Memory B cell (primary cell): ENCODE data around the gene CILP2.

Source experiments
- ATAC-seq: fragments of 150-1000 bp; cut with Tn5 transposase; 2 replicates; pipeline ENCODE4 v1.10.0; 2021; ENCODE audit warnings: low read depth, mild to moderate bottlenecking, moderate library complexity
- DNase-seq, 2 donors: peaks; one replicate each; pipeline ENCODE4 v3.0.0; 2022; ENCODE audit warnings: low spot score in 2 of 2
- H3K27ac Mint-ChIP-seq: one replicate; pipeline ENCODE4 v1.8.0; 2022; ENCODE audit warnings: mild to moderate bottlenecking, moderate library complexity, mixed read lengths
- H3K27me3 Mint-ChIP-seq: one replicate; pipeline ENCODE4 v1.8.0; 2022; ENCODE audit warnings: mixed read lengths
- H3K36me3 Mint-ChIP-seq: one replicate; pipeline ENCODE4 v1.8.0; 2022; ENCODE audit warnings: mild to moderate bottlenecking, mixed read lengths
- H3K4me1 Mint-ChIP-seq: one replicate; pipeline ENCODE4 v1.8.0; 2022; ENCODE audit warnings: mixed read lengths
- H3K4me3 Mint-ChIP-seq: one replicate; pipeline ENCODE4 v1.8.0; 2022; ENCODE audit warnings: mild to moderate bottlenecking, moderate library complexity, mixed read lengths
- H3K9me3 Mint-ChIP-seq: one replicate; pipeline ENCODE4 v1.8.0; 2022; ENCODE audit warnings: mixed read lengths

Gene CILP2

DNA sequence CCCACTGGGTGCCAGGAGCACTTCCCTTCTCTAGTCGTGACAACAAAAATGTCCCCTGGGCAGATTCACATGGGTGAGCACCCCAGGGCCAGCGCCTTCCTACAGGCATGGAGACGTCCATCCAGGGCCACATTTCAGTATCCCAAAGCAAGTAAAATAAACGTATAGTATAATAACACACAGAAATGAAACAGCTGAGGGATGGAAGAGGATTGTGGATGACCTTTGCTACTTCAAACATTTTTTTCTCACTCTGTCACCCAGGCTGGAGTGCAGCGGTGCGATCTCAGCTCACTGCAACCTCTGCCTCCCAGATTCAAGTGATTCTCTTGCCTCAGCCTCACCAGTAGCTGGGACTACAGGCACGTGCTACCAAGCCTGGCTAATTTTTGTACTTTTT is 28.2 kb downstream of the CILP2 start:
- Mint-ChIP-seq H3K9me3 (no peaks in the 10 kb centered on the region), H3K27me3 (no peaks in the 10 kb centered on the region), H3K27ac (no peak overlapping the region), H3K36me3 (peaks cover 14% of the 10 kb centered on the region), H3K4me3 (no peak overlapping the region), H3K4me1 (no peaks in the 10 kb centered on the region)
- DNase-seq: no peak
- ATAC-seq: no peak

DNA sequence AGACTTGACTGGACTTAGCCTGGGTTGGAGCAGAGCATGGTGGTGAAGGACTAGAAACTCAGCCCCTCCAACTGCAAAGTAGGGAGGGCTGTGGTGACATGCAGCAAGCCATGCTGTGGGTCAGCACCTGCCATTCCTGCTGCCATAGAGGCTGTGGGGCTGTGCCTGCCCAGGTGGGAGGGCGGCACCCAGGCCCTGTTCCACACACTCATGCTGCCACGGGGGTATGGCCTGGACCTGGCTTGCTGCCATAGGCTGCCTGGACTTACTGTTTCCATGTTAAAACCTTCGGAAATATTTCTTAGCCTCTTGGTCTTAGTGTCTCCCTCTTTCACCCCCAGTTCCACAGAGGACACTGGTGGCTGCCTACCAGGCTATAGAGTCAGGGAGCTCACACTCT is 29.3 kb downstream of the CILP2 start:
- H3K4me3 Mint-ChIP-seq: no peak overlapping the region
- no peaks in the 10 kb centered on the region for H3K4me1 Mint-ChIP-seq
- H3K9me3 Mint-ChIP-seq: no peaks in the 10 kb centered on the region
- DNase-seq (no peak), ATAC-seq (no peak)
- H3K36me3 Mint-ChIP-seq: peaks cover 13% of the 10 kb centered on the region
- no peak overlapping the region for H3K27ac Mint-ChIP-seq
- no peaks in the 10 kb centered on the region for H3K27me3 Mint-ChIP-seq

DNA sequence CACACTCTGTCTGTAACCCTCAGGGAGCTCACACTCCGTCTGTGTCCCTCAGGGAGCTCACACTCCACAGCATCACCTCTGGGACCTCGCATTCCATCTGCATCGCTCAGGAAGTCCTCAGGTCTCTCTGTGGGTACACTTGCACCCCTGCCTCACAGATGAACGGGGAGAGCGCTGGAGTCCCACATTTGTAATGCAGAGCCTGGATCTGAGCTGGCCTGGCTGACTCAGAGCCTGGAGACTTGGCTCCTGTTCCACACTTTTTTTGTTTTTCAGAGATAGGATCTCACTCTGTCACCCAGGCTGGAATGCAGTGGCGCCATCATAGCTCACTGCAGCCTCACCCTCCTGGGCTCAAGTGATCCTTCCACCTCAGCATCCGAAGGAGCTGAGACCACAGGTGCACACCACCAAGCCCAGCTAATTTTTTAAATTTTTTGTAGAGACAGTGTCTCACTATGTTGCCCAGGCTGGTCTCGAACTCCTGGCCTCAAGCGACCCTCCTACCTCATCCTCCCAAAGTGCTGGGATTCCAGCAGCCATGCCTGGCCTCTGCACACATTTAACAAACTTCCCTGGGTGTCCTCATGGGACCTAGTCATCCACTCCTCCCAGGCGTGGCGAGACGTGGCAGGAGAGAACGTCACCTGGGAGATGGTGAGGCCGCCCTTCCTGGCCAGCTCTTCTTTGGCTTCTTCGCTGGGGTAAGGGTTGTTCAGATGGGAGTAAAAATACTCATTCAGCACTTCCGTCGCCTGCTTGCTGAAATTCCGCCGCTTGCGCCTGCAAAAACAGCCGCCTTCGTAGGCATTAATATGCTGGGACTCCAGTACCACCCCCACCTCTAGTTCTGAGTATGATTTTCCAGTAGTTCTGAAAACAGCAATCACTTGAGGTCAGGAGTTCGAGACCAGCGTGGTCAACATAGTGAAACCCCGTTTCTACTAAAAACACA is 31.0 kb downstream of the CILP2 start:
- H3K27ac Mint-ChIP-seq: no peak overlapping the region
- H3K4me3 Mint-ChIP-seq: no peak overlapping the region
- H3K36me3 Mint-ChIP-seq: peaks cover 12% of the 10 kb centered on the region
- no peaks in the 10 kb centered on the region for H3K27me3 Mint-ChIP-seq
- no peak for ATAC-seq
- DNase-seq: no peak
- no peaks in the 10 kb centered on the region for H3K4me1 Mint-ChIP-seq
- no peaks in the 10 kb centered on the region for H3K9me3 Mint-ChIP-seq

DNA sequence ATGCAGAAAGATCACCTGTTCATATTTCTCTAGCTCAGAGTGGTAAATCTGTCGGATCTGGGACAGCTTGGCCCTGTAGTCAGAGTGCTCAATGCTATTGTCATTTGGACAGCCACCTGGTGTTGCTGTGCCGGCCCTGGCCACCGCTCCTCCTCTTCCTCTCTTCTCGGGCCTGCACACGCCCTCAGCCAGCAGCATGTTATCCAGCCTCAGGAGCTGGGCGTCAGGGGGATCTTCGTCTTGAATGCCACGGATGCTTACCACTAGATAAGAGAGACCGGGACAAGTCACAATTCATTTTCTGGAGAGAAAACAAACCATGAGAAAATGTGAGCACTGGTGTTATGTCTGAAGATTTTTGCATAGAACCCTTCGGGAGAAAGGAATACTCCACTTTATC is 32.5 kb downstream of the CILP2 start:
- H3K4me3 Mint-ChIP-seq: no peak overlapping the region
- H3K27ac Mint-ChIP-seq: no peak overlapping the region
- no peak for DNase-seq
- peaks cover 2% of the 10 kb centered on the region for H3K4me1 Mint-ChIP-seq
- H3K36me3 Mint-ChIP-seq: peaks cover 12% of the 10 kb centered on the region
- no peaks in the 10 kb centered on the region for H3K27me3 Mint-ChIP-seq
- no peaks in the 10 kb centered on the region for H3K9me3 Mint-ChIP-seq
- no peak for ATAC-seq

DNA sequence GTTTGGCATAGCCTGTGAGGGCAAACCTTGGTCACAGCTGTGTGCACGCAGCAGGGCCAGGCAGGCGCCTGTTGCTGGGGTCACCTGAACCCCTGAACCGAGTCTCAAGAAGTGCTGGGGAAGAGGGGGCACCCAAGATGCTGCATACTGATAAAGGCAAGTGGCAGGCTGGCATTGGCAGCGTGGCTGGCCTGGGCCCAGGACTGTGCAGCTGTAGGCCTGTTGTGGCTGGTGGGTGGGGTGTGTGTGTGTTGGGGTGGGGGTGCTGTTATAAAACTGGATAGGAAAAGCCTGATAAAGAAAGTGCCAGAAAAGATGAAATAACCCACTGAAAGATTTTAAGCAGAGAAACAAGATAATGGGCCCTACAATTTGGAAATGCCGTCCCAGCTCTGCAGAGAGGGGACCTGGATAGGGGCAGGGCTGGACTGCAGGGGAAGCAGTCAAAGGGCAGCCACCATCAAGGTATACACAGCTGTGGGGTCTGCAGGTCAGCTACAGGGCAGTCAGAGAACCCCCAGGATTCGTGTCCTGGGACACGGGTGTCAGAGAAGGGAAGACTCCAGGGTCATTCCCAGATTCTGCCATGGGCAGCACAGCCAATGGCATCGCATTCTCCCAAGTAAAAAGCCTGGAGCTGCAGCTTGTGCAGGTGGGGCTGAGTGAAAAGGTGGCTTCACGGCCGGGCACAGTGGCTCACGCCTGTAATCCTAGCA is 33.2 kb downstream of the CILP2 start:
- Mint-ChIP-seq H3K4me1 (peaks cover 3% of the 10 kb centered on the region), H3K27me3 (no peaks in the 10 kb centered on the region), H3K27ac (no peak overlapping the region), H3K36me3 (peaks cover 12% of the 10 kb centered on the region), H3K4me3 (no peak overlapping the region), H3K9me3 (no peaks in the 10 kb centered on the region)
- ATAC-seq (no peak), DNase-seq (no peak)

DNA sequence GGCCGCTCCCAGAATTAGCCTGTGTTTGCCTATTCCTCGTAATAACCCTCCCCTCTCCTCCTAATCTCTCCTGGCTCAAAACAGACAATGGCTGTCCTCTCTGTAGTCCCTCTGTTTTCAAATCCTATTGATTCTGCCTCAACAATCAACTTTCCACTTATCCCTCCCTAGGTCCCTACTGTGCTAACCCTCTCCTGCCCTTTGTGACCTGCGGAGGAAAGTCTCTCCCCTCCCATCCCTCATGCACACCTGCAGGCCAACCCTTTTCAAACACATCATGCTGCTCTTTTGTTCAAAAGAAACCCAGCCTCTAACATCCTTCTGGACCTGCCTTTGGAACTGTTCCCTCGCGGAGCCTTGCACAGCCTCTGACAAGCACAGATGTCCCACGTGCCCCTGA is 37.3 kb downstream of the CILP2 start:
- no peak for ATAC-seq
- Mint-ChIP-seq H3K27me3 (no peaks in the 10 kb centered on the region), H3K4me3 (no peak overlapping the region), H3K27ac (no peak overlapping the region), H3K9me3 (no peaks in the 10 kb centered on the region), H3K4me1 (peaks cover 3% of the 10 kb centered on the region), H3K36me3 (peaks cover 3% of the 10 kb centered on the region)
- DNase-seq: no peak

DNA sequence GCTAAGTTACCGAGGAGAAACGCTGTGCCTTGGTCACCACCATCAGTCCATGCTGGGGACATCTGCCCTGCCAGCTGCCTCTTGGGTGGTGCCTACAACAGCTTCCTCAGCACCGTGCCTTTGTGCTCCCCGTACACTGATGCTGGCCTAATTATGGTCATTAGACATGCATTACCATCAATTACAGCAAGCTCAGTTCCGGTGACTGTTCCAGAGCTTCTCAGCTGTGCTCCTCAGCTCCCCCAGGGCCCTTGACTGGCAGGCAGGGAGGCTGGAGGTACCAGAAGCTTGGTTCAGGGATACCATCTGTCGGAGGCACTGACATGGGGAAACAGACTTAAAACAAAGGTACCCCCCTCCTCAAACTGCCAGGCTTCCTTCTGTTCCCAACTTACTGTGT is 40.2 kb downstream of the CILP2 start:
- DNase-seq (no peak), ATAC-seq (no peak)
- H3K4me1 Mint-ChIP-seq: peaks cover 3% of the 10 kb centered on the region
- H3K27ac Mint-ChIP-seq: no peak overlapping the region
- H3K36me3 Mint-ChIP-seq: no peaks in the 10 kb centered on the region
- H3K9me3 Mint-ChIP-seq: no peaks in the 10 kb centered on the region
- no peak overlapping the region for H3K4me3 Mint-ChIP-seq
- H3K27me3 Mint-ChIP-seq: no peaks in the 10 kb centered on the region

DNA sequence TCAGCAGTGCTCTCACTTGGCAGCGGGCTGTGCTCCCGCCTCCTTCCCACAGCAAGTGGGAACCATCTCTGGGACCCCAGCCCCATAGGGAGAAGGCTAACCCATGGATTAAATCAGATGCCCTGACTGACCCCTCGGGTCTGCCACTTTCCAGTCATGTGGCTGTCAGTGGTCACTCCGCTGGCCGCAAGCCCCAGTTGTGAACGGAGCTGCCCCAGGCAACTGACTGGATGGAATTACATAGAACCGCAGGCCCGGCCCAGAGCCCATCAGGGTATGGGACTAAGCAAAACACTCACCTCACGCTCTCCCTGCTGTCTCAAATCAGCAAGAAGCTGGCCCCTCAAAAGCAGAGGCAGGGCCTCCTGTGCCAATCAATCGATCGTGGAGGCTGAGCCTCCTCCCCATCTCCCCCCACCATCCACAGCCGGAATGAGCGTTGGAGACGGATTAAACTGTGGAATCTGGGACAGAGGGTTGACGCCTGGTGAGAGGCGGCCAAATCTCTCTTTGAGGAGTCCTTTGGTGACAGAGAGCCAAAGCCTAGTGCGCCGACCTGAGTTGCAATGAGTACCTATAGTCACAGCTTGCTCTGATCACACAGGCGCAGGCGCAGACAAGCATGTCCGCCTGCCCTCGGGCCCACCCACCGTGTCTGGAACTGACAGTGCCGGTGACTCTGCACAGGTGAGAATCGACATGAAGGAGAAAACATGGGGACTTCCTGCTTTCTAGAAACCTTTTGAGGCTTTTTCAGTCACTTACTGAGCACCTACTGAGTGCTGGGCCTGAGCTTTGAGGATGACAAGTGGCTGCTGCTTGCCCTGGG is 41.7 kb downstream of the CILP2 start:
- H3K36me3 Mint-ChIP-seq: no peaks in the 10 kb centered on the region
- no peak overlapping the region for H3K27ac Mint-ChIP-seq
- H3K4me3 Mint-ChIP-seq: no peak overlapping the region
- H3K4me1 Mint-ChIP-seq: peaks cover 3% of the 10 kb centered on the region
- no peak for DNase-seq
- no peak for ATAC-seq
- no peaks in the 10 kb centered on the region for H3K9me3 Mint-ChIP-seq
- H3K27me3 Mint-ChIP-seq: no peaks in the 10 kb centered on the region

DNA sequence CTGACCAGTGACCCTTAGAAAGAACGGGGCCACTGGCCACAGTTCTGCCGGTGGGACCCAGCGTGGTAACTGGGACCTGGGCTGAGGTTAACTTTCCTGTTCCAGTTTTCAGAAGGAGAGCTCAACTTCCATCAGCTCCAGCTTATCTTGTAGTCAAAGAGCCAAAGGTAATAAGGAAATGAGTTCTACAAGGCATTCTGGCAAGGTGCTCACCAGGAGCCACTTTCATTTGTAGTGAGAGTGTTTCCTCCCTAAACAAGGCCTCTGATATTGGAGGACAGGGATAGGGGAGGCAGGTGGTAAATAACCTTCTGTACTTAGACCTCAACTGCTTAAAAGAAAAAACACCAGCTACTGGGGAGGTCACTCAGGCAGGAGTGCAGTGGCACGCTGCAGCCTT is 42.4 kb downstream of the CILP2 start:
- Mint-ChIP-seq H3K27me3 (no peaks in the 10 kb centered on the region), H3K4me1 (peaks cover 2% of the 10 kb centered on the region), H3K27ac (no peak overlapping the region), H3K36me3 (no peaks in the 10 kb centered on the region), H3K4me3 (no peak overlapping the region), H3K9me3 (no peaks in the 10 kb centered on the region)
- DNase-seq (no peak), ATAC-seq (no peak)

DNA sequence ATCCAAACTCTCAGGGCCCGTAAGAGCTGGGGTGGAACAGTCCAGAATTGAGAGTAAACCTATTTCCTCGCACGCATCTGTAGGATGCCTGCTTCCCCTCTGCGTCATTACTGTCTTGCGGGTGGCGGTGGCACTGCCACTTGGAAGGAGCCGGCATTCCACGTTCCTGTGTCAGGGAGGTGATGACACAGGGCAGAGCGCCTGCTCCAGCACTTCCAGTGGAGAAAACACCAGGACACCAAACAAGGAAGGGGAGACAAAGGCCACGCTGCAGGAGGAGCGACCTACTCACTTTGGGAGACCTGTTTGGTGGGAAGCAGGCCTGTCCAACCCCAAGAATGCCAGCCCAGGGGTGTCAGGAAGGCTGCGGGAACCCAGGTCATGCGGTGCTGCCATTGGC is 43.3 kb downstream of the CILP2 start:
- Mint-ChIP-seq H3K9me3 (no peaks in the 10 kb centered on the region), H3K36me3 (peaks cover 2% of the 10 kb centered on the region), H3K27me3 (no peaks in the 10 kb centered on the region), H3K27ac (no peak overlapping the region), H3K4me1 (no peaks in the 10 kb centered on the region), H3K4me3 (no peak overlapping the region)
- ATAC-seq: no peak
- DNase-seq: no peak

DNA sequence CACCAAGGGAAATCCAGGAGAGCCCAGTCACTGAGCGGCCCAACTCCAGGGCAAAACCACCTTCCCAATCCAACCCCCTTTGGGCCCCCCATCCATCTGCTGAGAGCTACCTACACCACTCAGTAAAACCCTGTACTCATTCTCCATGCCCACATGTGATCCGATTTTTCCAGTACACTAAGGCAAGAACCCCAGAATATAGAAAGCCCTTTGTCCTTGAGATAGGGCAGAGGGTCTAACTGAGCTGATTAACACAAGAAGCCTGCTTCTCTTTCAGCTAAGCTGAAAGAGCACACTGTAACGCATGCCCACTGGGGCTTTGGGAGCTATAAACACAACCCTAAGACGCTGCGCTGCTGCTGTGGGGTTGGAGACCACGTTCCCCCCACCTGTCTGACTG is 44.4 kb downstream of the CILP2 start:
- H3K27me3 Mint-ChIP-seq: no peaks in the 10 kb centered on the region
- ATAC-seq (no peak), DNase-seq (no peak)
- peaks cover 2% of the 10 kb centered on the region for H3K36me3 Mint-ChIP-seq
- no peaks in the 10 kb centered on the region for H3K4me1 Mint-ChIP-seq
- no peak overlapping the region for H3K4me3 Mint-ChIP-seq
- no peak overlapping the region for H3K27ac Mint-ChIP-seq
- H3K9me3 Mint-ChIP-seq: no peaks in the 10 kb centered on the region

DNA sequence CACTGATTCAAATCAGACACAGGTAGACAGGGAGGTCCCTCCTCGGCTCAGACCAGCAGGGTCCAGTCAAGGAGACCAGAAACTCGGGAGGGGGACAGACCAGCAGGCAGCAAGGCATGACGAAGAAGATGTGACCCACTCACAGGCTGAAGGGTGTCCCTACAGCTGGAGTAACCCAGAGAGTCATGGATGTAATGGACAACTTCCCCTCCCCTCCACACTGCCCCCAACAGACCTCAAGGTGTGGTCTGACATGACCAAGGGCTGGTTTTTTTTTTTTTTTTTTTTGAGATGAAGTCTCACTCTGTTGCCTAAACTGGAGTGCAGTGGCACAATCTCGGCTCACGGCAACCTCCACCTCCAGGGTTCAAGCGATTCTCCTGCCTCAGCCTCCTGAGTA is 46.3 kb downstream of the CILP2 start:
- no peaks in the 10 kb centered on the region for H3K27me3 Mint-ChIP-seq
- no peaks in the 10 kb centered on the region for H3K4me1 Mint-ChIP-seq
- ATAC-seq (no peak), DNase-seq (no peak)
- no peak overlapping the region for H3K4me3 Mint-ChIP-seq
- H3K9me3 Mint-ChIP-seq: no peaks in the 10 kb centered on the region
- no peak overlapping the region for H3K27ac Mint-ChIP-seq
- H3K36me3 Mint-ChIP-seq: peaks cover 2% of the 10 kb centered on the region

DNA sequence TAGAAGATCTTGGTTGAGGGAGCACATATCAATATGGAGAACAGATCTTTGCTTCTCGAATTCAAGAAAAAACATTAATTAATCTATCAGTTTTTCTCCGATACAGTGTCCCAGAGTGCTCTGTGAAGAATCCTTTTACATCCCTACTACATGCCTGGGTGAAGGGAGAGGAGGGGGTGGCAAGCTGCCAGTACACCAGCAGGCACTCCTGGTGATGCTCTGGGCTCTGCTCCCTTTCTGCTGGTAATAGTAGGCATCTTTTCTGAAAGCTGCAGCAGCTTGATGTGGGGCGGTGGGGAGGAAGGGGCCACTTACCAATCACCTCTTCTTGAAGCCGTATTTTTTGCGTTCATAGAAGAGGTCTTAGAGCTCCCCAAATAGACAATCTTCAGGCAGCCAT is 49.7 kb downstream of the CILP2 start:
- no peaks in the 10 kb centered on the region for H3K9me3 Mint-ChIP-seq
- H3K4me1 Mint-ChIP-seq: peaks cover 8% of the 10 kb centered on the region
- DNase-seq: no peak
- H3K27ac Mint-ChIP-seq: peak overlapping the region; percentile 35
- no peaks in the 10 kb centered on the region for H3K27me3 Mint-ChIP-seq
- ATAC-seq: no peak
- H3K36me3 Mint-ChIP-seq: peaks cover 2% of the 10 kb centered on the region
- no peak overlapping the region for H3K4me3 Mint-ChIP-seq

DNA sequence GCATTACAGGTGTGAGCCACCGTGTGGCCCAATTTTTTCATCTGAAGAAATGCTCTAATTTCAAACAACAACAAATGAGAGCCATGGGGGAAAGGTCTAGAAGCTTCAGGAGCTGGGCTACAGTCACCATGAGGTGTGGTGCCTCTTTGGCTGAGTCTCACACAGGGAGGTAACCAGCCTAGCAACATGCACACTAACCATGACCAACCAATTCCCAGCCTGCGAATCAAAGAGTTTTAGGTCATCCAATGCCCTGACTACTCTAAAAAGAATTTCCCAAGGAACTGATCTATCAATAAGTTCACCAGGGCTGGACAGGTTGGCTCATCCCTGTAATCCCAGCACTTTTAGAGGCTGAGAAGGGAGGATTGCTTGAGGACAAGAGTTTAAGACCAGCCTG is 50.5 kb downstream of the CILP2 start:
- no peaks in the 10 kb centered on the region for H3K9me3 Mint-ChIP-seq
- ATAC-seq (no peak), DNase-seq (no peak)
- peaks cover 2% of the 10 kb centered on the region for H3K36me3 Mint-ChIP-seq
- no peaks in the 10 kb centered on the region for H3K27me3 Mint-ChIP-seq
- H3K4me1 Mint-ChIP-seq: peaks cover 8% of the 10 kb centered on the region
- no peak overlapping the region for H3K4me3 Mint-ChIP-seq
- peak overlapping the region; percentile 35 for H3K27ac Mint-ChIP-seq
